Kidney (tissue), 22 donors: ENCODE measurements around the gene MTX1. TPM values are rescaled to one million over a fixed set of nuclear protein-coding genes. Genes with fewer than 3 reads are reported as not detected.

Experiments
- DNase-seq, 5 donors: peaks; one replicate each; pipeline ENCODE4 v3.0.0-alpha.2; 2013 to 2020
- FAIRE-seq: peaks from 2 replicates; lab custom pipeline; 2012; peaks lifted over from hg19 to GRCh38; lab: Jason Lieb, UNC
- H3K27ac ChIP-seq, 2 donors: one replicate each; pipeline ENCODE4 v1.7.0; 2013; ENCODE audit warnings: low read depth in 2 of 2, low read length in 2 of 2, inconsistent platforms in 1 of 2
- H3K27me3 ChIP-seq: one replicate; pipeline ENCODE4 v1.7.1; 2013; ENCODE audit warnings: low read length, inconsistent platforms; ENCODE audit not compliant: control insufficient read depth, insufficient read depth
- H3K36me3 ChIP-seq, 3 donors: one replicate each; pipeline versions ENCODE4 v1.7.0 to v1.7.1; 2013; ENCODE audit warnings: low read length in 3 of 3, control low read depth in 1 of 3, inconsistent platforms in 1 of 3; ENCODE audit not compliant: insufficient read depth in 3 of 3, control insufficient read depth in 2 of 3
- H3K4me1 ChIP-seq, 3 donors: one replicate each; pipeline versions ENCODE4 v1.7.0 to v1.7.1; 2013; ENCODE audit warnings: low read length in 3 of 3, inconsistent platforms in 1 of 3, low read depth in 1 of 3; ENCODE audit not compliant: control insufficient read depth in 2 of 3, insufficient read depth in 2 of 3
- H3K4me3 ChIP-seq, 3 donors: one replicate each; pipeline versions ENCODE4 v1.7.0 to v1.8.1; 2013; ENCODE audit warnings: low read length in 3 of 3, control low read depth in 1 of 3, inconsistent platforms in 1 of 3
- H3K9ac ChIP-seq, 3 donors: one replicate each; pipeline versions ENCODE4 v1.7.0 to v1.7.1; 2013; ENCODE audit warnings: low read length in 3 of 3, control low read depth in 1 of 3, inconsistent platforms in 1 of 3
- H3K9me3 ChIP-seq, 3 donors: one replicate each; pipeline versions ENCODE4 v1.7.0 to v1.7.1; 2013; ENCODE audit warnings: low read length in 3 of 3, control low read depth in 1 of 3, inconsistent platforms in 1 of 3; ENCODE audit not compliant: control insufficient read depth in 2 of 3, insufficient read depth in 1 of 3
- intact Hi-C: fragments of 100-400 bp; cut with DNase I; formaldehyde crosslinking; loops from one replicate; pipeline ENCODE4 v1.11.1; 2022
- long read RNA-seq, 10 donors: library from polyadenylated mRNA in 1 of 10; unstranded in 1 of 10; transcript quantifications; one replicate each; pipeline ENCODE4 v2.0.0 and lab custom pipeline, GENCODE V29; 2021 to 2026
- polyA plus RNA-seq: library from polyadenylated mRNA; stranded (reverse); fragments of 350-450 nt; fragmentation: Illumina TruSeq; extraction: RNeasy Lipid Tissue Mini Kit (QIAGEN cat#74804); gene quantifications from one replicate; pipeline ENCODE4 v1.2.3, GENCODE V29; 2014; ENCODE audit warnings: low read depth, low replicate concordance; ENCODE audit not compliant: insufficient read depth
- total RNA-seq: library from RNA; stranded (reverse); fragmentation: NEBNext Ultra II Directional; extraction: Animal tissue kit (Norgen Biotek cat#: 25700); gene quantifications from one replicate; pipeline ENCODE4 v1.2.1, GENCODE V29; 2021
- TF ChIP-seq, protein P1 (sequence below): IDR thresholded peaks from 3 replicates; pipeline ENCODE4 v1.5.1; 2012; ENCODE audit warnings: mild to moderate bottlenecking, moderate library complexity, borderline replicate concordance; ENCODE audit not compliant: insufficient read depth; ENCODE audit errors: extremely low read depth
- donor health status: control.
- donor health status: control.
- donor health status: control.
- donor health status: control.
- donor health status: control.
- donor health status: DM: yes; HTN: yes; CAD: no.
- donor health status: Normal renal cell carcinoma (clear cell type).

The MTX1 gene, protein sequence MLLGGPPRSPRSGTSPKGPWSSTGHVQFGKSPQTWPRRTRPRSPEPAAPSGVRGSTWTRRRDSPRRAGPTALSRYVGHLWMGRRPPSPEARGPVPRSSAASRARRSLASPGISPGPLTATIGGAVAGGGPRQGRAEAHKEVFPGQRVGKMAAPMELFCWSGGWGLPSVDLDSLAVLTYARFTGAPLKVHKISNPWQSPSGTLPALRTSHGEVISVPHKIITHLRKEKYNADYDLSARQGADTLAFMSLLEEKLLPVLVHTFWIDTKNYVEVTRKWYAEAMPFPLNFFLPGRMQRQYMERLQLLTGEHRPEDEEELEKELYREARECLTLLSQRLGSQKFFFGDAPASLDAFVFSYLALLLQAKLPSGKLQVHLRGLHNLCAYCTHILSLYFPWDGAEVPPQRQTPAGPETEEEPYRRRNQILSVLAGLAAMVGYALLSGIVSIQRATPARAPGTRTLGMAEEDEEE
- total RNA-seq: 38.8 TPM
- 86.9 TPM for polyA plus RNA-seq
- long read RNA-seq, donor 1, transcript MTX1-202 (8 exons, 1,632 nt): major isoform, 13 of 13 reads
- long read RNA-seq, donor 1, partial matches to known transcripts: 0 of 13 reads
- long read RNA-seq, donor 1, other reads (novel, unspliced or antisense): 0 of 13 reads
- long read RNA-seq, donor 2, transcript MTX1-202 (8 exons, 1,632 nt): major isoform, 20 of 27 reads
- long read RNA-seq, donor 2, partial matches to known transcripts: 5 of 27 reads
- long read RNA-seq, donor 2, other reads (novel, unspliced or antisense): 0 of 27 reads
- long read RNA-seq, donor 3, transcript MTX1-202 (8 exons, 1,632 nt): major isoform, 20 of 21 reads
- long read RNA-seq, donor 3, partial matches to known transcripts: 0 of 21 reads
- long read RNA-seq, donor 3, other reads (novel, unspliced or antisense): 0 of 21 reads
- long read RNA-seq, donor 4, transcript MTX1-202 (8 exons, 1,632 nt): major isoform, 16 of 17 reads
- long read RNA-seq, donor 4, partial matches to known transcripts: 0 of 17 reads
- long read RNA-seq, donor 4, other reads (novel, unspliced or antisense): 0 of 17 reads
- long read RNA-seq, donor 5: 0 reads
- long read RNA-seq, donor 6, transcript MTX1-202 (8 exons, 1,632 nt): major isoform, 21 of 30 reads
- long read RNA-seq, donor 6, partial matches to known transcripts: 5 of 30 reads
- long read RNA-seq, donor 6, other reads (novel, unspliced or antisense): 0 of 30 reads
- long read RNA-seq, donor 7, transcript MTX1-202 (8 exons, 1,632 nt): major isoform, 24 of 29 reads
- long read RNA-seq, donor 7, partial matches to known transcripts: 0 of 29 reads
- long read RNA-seq, donor 7, other reads (novel, unspliced or antisense): 3 of 29 reads
- long read RNA-seq, donor 8, transcript MTX1-202 (8 exons, 1,632 nt): major isoform, 19 of 20 reads
- long read RNA-seq, donor 8, partial matches to known transcripts: 0 of 20 reads
- long read RNA-seq, donor 8, other reads (novel, unspliced or antisense): 0 of 20 reads
- long read RNA-seq, donor 9, transcript MTX1-202 (8 exons, 1,632 nt): major isoform, 7 of 7 reads
- long read RNA-seq, donor 9, partial matches to known transcripts: 0 of 7 reads
- long read RNA-seq, donor 9, other reads (novel, unspliced or antisense): 0 of 7 reads
- long read RNA-seq, donor 10, transcript MTX1-202 (8 exons, 1,632 nt): major isoform, 14 of 15 reads
- long read RNA-seq, donor 10, partial matches to known transcripts: 0 of 15 reads
- long read RNA-seq, donor 10, other reads (novel, unspliced or antisense): 0 of 15 reads

DNA sequence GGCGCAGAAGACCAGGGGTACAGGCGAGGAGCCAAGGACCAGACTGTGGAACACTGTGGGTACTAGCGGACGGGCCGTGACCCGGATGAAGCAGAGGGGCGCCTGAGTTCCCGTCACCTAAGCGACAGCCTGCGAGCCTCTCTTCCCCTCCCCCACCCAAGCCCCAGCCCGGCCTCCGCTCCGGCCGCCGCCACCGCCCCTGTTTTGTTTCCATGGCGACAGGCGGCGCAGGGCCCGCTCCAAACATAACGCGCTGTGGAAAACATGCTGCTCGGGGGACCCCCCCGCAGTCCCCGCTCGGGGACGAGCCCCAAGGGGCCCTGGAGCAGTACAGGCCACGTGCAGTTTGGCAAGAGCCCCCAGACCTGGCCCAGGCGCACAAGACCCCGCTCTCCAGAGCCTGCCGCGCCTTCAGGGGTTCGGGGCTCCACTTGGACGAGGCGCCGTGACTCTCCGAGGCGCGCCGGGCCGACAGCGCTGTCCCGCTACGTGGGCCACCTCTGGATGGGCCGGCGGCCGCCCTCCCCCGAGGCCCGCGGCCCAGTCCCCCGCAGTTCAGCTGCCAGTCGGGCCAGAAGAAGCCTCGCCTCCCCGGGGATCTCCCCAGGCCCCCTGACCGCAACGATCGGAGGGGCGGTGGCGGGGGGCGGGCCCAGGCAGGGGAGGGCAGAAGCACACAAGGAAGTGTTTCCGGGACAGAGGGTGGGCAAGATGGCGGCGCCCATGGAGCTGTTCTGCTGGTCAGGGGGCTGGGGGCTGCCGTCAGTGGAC, at the start of gene MTX1:
MTX1 (plus strand) TSS at position 155 of the 771 bp plus-strand sequence; CDS start at position 265, 110 bp downstream.
- TF ChIP-seq, protein P1, sequence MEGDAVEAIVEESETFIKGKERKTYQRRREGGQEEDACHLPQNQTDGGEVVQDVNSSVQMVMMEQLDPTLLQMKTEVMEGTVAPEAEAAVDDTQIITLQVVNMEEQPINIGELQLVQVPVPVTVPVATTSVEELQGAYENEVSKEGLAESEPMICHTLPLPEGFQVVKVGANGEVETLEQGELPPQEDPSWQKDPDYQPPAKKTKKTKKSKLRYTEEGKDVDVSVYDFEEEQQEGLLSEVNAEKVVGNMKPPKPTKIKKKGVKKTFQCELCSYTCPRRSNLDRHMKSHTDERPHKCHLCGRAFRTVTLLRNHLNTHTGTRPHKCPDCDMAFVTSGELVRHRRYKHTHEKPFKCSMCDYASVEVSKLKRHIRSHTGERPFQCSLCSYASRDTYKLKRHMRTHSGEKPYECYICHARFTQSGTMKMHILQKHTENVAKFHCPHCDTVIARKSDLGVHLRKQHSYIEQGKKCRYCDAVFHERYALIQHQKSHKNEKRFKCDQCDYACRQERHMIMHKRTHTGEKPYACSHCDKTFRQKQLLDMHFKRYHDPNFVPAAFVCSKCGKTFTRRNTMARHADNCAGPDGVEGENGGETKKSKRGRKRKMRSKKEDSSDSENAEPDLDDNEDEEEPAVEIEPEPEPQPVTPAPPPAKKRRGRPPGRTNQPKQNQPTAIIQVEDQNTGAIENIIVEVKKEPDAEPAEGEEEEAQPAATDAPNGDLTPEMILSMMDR: no peak
- no peaks in the 10 kb centered on the region for H3K27me3 ChIP-seq
- intact Hi-C loops: no loop called here
- DNase-seq (peak; percentile 94 to 97 (median 95)), FAIRE-seq (no peak)
- H3K27ac ChIP-seq: peak within 1 kb of the TSS; percentile 97 to 100
- peaks cover 0 to 13% (median 9%) of the 10 kb centered on the region in 3 donors for H3K4me1 ChIP-seq
- peak within 1 kb of the TSS; percentile 92 to 100 (median 98) for H3K4me3 ChIP-seq
- H3K9ac ChIP-seq: peak within 1 kb of the TSS; percentile 74 to 99 (median 80)
- peaks cover 0 to 5% (median 2%) of the 10 kb centered on the region in 3 donors for H3K36me3 ChIP-seq
- H3K9me3 ChIP-seq: no peaks in the 10 kb centered on the region

GRCh38 chr1:155158991-155159390, 49.5 kb upstream of the MTX1 start:
- intact Hi-C loops: no loop called here
- H3K9ac ChIP-seq: no peak overlapping the region
- H3K27ac ChIP-seq: no peak overlapping the region
- H3K4me3 ChIP-seq: no peak overlapping the region
- H3K36me3 ChIP-seq: no peaks in the 10 kb centered on the region
- H3K9me3 ChIP-seq: no peaks in the 10 kb centered on the region
- FAIRE-seq (no peak), DNase-seq (peak in 1 of 5 donors; percentile 18)
- TF ChIP-seq, protein P1: no peak
- H3K4me1 ChIP-seq: no peaks in the 10 kb centered on the region
- H3K27me3 ChIP-seq: no peaks in the 10 kb centered on the region
